Measurements from ENCODE around the gene KARS1. TPM values are rescaled to one million over a fixed set of nuclear protein-coding genes. Genes with fewer than 3 reads are reported as not detected.

KARS1 gene
- total RNA-seq, 1 donor from 2014 or later: 222 TPM

DNA sequence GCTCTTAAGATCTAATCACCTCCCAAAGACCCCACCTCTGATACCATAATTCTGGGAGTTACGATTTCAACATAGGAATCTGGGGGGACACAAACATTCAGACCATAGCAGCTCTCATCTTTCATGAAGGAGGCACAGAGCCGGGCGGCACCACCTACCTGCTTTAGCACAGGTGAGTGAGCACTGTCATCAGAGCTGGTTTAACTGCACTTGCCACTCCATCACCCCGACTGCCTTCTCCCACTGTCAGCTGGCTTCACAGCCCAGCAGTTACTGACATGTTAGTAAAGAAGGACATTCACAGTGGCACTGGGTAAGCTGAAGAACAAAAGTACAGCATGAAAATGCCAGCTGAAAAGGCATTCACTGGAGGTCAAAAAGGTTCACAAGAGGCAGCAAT lies 58.7 kb downstream of the KARS1 start:
- DNase-seq (ENCODE audit: low read depth, low spot score): no peak

GRCh38 chr16:75584108-75584507 lies 63.4 kb downstream of the KARS1 start:
- DNase-seq (ENCODE audit: low read depth, low spot score): no peak

- DNase-seq (ENCODE audit: low read depth, low spot score): no peak
Observed at GRCh38 chr16:75579281-75579834, 68.1 kb downstream of the KARS1 start.

GRCh38 chr16:75578725-75579124 lies 68.7 kb downstream of the KARS1 start:
- no peak for DNase-seq (ENCODE audit: low read depth, low spot score)

DNA sequence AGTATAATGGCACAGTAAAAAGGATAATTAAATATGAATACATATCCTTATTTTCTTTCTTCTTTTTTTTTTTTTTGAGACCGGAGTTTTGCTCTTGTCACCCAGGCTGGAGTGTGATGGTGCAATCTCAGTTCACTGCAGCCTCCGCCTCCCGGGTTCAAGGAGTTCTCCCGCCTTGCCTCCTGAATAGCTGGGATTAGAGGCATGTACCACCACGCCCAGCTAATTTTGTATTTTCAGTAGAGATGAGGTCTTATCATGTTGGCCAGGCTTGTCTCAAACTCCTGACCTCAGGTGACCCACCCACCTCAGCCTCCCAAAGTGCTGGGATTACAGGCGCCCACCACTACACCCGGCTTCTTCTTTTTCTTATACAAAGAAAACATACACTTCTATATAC lies 69.3 kb downstream of the KARS1 start:
- DNase-seq (ENCODE audit: low read depth, low spot score): no peak

Other genes starting within 250 kb of the KARS1 start
- 51.0 and 55.1 TPM in 2 replicates for gene CFDP1, start 214.2 kb downstream of the KARS1 start, total RNA-seq
- gene TMEM170A, start 183.0 kb downstream of the KARS1 start, total RNA-seq: 25.1 and 49.3 TPM in 2 replicates
- gene CHST6, start 152.2 kb downstream of the KARS1 start, total RNA-seq: 1.5 and 2.1 TPM in 2 replicates
- not detected in 2 replicates for gene CHST5, start 111.6 kb downstream of the KARS1 start, total RNA-seq
- gene TMEM231, start 91.4 kb downstream of the KARS1 start, total RNA-seq: 15.0 and 19.2 TPM in 2 replicates
- gene GABARAPL2, start 81.3 kb downstream of the KARS1 start, total RNA-seq: 33.1 and 34.6 TPM in 2 replicates
- 55.0 and 59.7 TPM in 2 replicates for gene ADAT1, start 24.4 kb downstream of the KARS1 start, total RNA-seq
- 39.0 and 49.8 TPM in 2 replicates for gene TERF2IP, start 108 bp upstream of the KARS1 start, total RNA-seq
- not detected in 2 replicates for gene CPHXL2, start 29.3 kb upstream of the KARS1 start, total RNA-seq
- gene DUXB, start 53.8 kb upstream of the KARS1 start, total RNA-seq: not detected in 2 replicates
- not detected in 2 replicates for gene CPHXL, start 78.8 kb upstream of the KARS1 start, total RNA-seq

Measured in pulmonary artery endothelial cell (primary cell).